EL (cell line): ENCODE results near the gene NAMPT.
"Not testable (repeated sequence)": the region's sequence is repeated elsewhere in the genome, so short reads cannot be mapped to it uniquely, and the experiment has no call there.

ENCODE experiments used
- DNase-seq: peaks from one replicate; pipeline ENCODE4 v3.0.0-alpha.2; 2016

The NAMPT gene

GRCh38 chr7:106298631-106299030 is 13.8 kb upstream of the NAMPT start:
- DNase-seq: not testable (repeated sequence)

- DNase-seq: not testable (repeated sequence)
These were observed 13.4 kb upstream of the NAMPT start for GRCh38 chr7:106298155-106298554.

- no peak for DNase-seq
These were observed 9.6 kb upstream of the NAMPT start for GRCh38 chr7:106294334-106294733.

- no peak for DNase-seq
These were observed 6.5 kb upstream of the NAMPT start for GRCh38 chr7:106291247-106291646.

- DNase-seq: no peak
These were observed 5.5 kb upstream of the NAMPT start for GRCh38 chr7:106290319-106290718.

- peak; percentile 13 for DNase-seq
These were observed 5.1 kb upstream of the NAMPT start for GRCh38 chr7:106289848-106290247.

- no peak for DNase-seq
These were observed 3.5 kb upstream of the NAMPT start for GRCh38 chr7:106288263-106288662.

- no peak for DNase-seq
These were observed 3.0 kb upstream of the NAMPT start for GRCh38 chr7:106287786-106288185.

- DNase-seq: no peak
These were observed 1.2 kb upstream of the NAMPT start for GRCh38 chr7:106285855-106286492.

GRCh38 chr7:106285051-106285854 is 470 bp upstream of the NAMPT start:
- peak; percentile 97 for DNase-seq

- DNase-seq: peak; percentile 54
These were observed 711 bp downstream of the NAMPT start for GRCh38 chr7:106283831-106284713.

- DNase-seq: no peak
These were observed 1.3 kb downstream of the NAMPT start for GRCh38 chr7:106283501-106283830.

- no peak for DNase-seq
These were observed 1.9 kb downstream of the NAMPT start for GRCh38 chr7:106282852-106283251.

- no peak for DNase-seq
These were observed 2.4 kb downstream of the NAMPT start for GRCh38 chr7:106282390-106282789.

GRCh38 chr7:106281585-106282318 is 3.0 kb downstream of the NAMPT start:
- no peak for DNase-seq

- no peak for DNase-seq
These were observed 3.7 kb downstream of the NAMPT start for GRCh38 chr7:106281127-106281526.

- DNase-seq: no peak
These were observed 5.2 kb downstream of the NAMPT start for GRCh38 chr7:106279425-106280197.

- peak; percentile 11 for DNase-seq
These were observed 6.1 kb downstream of the NAMPT start for GRCh38 chr7:106278695-106279094.

GRCh38 chr7:106277976-106278375 is 6.8 kb downstream of the NAMPT start:
- peak; percentile 13 for DNase-seq

GRCh38 chr7:106276513-106276912 is 8.3 kb downstream of the NAMPT start:
- no peak for DNase-seq

GRCh38 chr7:106273009-106273668 is 11.6 kb downstream of the NAMPT start:
- no peak for DNase-seq
